Measurements from ENCODE around the gene ZNF516.

GRCh38 chr18:76422838-76423237 is 72.2 kb downstream of the ZNF516 start:
- TF ChIP-seq BACH2 (CRISPR knock-in tag; IDR thresholded peaks at IDR 0.05; ENCODE audit: borderline replicate concordance) (no peak), CREB5 (CRISPR knock-in tag; IDR thresholded peaks at IDR 0.05; ENCODE audit: low read depth) (no peak), RARB (CRISPR knock-in tag; IDR thresholded peaks at IDR 0.05) (no peak), ZFP30 (CRISPR knock-in tag; IDR thresholded peaks at IDR 0.05) (no peak), POU6F1 (CRISPR knock-in tag; IDR thresholded peaks at IDR 0.05; ENCODE audit: borderline replicate concordance, low read depth) (no peak), SNAI2 (CRISPR knock-in tag; IDR thresholded peaks at IDR 0.05) (no peak), ARNTL (CRISPR knock-in tag; IDR thresholded peaks at IDR 0.05; ENCODE audit: borderline replicate concordance, low read depth) (no peak), PATZ1 (CRISPR knock-in tag; IDR thresholded peaks at IDR 0.05; ENCODE audit: borderline replicate concordance) (no peak), PPARA (CRISPR knock-in tag; IDR thresholded peaks at IDR 0.05; ENCODE audit: borderline replicate concordance) (no peak), ZNF565 (CRISPR knock-in tag; conservative IDR thresholded peaks at IDR 0.05; ENCODE audit: low read depth) (no peak)
